A549 (cell line): ENCODE measurements around the gene APBA1.

Experiments
- HDAC2 ChIP-seq: fragments of 200-600 bp; sonication (generic); IDR thresholded peaks from 2 replicates; pipeline ENCODE4 v1.6.1; 2016
- HES2 ChIP-seq: fragments of >200 bp; sonication (Bioruptor Twin); formaldehyde crosslinking; IDR thresholded peaks from 2 replicates; pipeline ENCODE4 v1.6.1; 2016
- JUN ChIP-seq, 2 experiments: fragments of >200 bp; sonication (Bioruptor Twin); formaldehyde crosslinking; IDR thresholded peaks; 2 replicates in 1 of 2; 3 replicates in 1 of 2; pipeline ENCODE4 v1.6.1; 2016 to 2017
- POLR2A ChIP-seq: IDR thresholded peaks from 2 replicates; pipeline ENCODE4 v1.6.1; 2012; ENCODE audit warnings: mild to moderate bottlenecking, low read length
- RFX5 ChIP-seq: fragments of 450-650 bp; IDR thresholded peaks from 2 replicates; pipeline ENCODE4 v1.7.1; 2014; ENCODE audit warnings: antibody characterized with exemption, mild to moderate bottlenecking, moderate library complexity
- RNF2 ChIP-seq: fragments of 200-600 bp; sonication (generic); IDR thresholded peaks from 2 replicates; pipeline ENCODE4 v1.6.1; 2016; ENCODE audit warnings: low read depth, mild to moderate bottlenecking, antibody characterized with exemption, moderate library complexity, borderline replicate concordance
- TF ChIP-seq, protein P1 (sequence below): fragments of >200 bp; sonication (Bioruptor Twin); formaldehyde crosslinking; IDR thresholded peaks from 3 replicates; pipeline ENCODE4 v1.5.1; 2016
- TF ChIP-seq, protein P2 (sequence below): IDR thresholded peaks from 2 replicates; pipeline ENCODE4 v1.6.1; 2012
- TF ChIP-seq, protein P3 (sequence below): fragments of 200-600 bp; sonication (generic); IDR thresholded peaks from 2 replicates; pipeline ENCODE4 v1.6.1; 2016; ENCODE audit warnings: antibody characterized with exemption, mild to moderate bottlenecking, moderate library complexity

- TF ChIP-seq, protein P1, sequence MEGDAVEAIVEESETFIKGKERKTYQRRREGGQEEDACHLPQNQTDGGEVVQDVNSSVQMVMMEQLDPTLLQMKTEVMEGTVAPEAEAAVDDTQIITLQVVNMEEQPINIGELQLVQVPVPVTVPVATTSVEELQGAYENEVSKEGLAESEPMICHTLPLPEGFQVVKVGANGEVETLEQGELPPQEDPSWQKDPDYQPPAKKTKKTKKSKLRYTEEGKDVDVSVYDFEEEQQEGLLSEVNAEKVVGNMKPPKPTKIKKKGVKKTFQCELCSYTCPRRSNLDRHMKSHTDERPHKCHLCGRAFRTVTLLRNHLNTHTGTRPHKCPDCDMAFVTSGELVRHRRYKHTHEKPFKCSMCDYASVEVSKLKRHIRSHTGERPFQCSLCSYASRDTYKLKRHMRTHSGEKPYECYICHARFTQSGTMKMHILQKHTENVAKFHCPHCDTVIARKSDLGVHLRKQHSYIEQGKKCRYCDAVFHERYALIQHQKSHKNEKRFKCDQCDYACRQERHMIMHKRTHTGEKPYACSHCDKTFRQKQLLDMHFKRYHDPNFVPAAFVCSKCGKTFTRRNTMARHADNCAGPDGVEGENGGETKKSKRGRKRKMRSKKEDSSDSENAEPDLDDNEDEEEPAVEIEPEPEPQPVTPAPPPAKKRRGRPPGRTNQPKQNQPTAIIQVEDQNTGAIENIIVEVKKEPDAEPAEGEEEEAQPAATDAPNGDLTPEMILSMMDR: no peak
- TF ChIP-seq POLR2A (no peak), HDAC2 (no peak), JUN (IDR thresholded peaks at IDR 0.05) (no peak), RFX5 (no peak), RNF2 (no peak), HES2 (no peak)
- TF ChIP-seq, protein P2, sequence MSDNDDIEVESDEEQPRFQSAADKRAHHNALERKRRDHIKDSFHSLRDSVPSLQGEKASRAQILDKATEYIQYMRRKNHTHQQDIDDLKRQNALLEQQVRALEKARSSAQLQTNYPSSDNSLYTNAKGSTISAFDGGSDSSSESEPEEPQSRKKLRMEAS: no peak
- TF ChIP-seq, protein P3, sequence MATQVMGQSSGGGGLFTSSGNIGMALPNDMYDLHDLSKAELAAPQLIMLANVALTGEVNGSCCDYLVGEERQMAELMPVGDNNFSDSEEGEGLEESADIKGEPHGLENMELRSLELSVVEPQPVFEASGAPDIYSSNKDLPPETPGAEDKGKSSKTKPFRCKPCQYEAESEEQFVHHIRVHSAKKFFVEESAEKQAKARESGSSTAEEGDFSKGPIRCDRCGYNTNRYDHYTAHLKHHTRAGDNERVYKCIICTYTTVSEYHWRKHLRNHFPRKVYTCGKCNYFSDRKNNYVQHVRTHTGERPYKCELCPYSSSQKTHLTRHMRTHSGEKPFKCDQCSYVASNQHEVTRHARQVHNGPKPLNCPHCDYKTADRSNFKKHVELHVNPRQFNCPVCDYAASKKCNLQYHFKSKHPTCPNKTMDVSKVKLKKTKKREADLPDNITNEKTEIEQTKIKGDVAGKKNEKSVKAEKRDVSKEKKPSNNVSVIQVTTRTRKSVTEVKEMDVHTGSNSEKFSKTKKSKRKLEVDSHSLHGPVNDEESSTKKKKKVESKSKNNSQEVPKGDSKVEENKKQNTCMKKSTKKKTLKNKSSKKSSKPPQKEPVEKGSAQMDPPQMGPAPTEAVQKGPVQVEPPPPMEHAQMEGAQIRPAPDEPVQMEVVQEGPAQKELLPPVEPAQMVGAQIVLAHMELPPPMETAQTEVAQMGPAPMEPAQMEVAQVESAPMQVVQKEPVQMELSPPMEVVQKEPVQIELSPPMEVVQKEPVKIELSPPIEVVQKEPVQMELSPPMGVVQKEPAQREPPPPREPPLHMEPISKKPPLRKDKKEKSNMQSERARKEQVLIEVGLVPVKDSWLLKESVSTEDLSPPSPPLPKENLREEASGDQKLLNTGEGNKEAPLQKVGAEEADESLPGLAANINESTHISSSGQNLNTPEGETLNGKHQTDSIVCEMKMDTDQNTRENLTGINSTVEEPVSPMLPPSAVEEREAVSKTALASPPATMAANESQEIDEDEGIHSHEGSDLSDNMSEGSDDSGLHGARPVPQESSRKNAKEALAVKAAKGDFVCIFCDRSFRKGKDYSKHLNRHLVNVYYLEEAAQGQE: no peak
Measured at GRCh38 chr9:69483886-69484422, 188.2 kb downstream of the APBA1 start.
